ENCODE results near the gene FRMD4B.

- TF ChIP-seq CTCF (IDR thresholded peaks at IDR 0.05) = no peak
- no peak for TF ChIP-seq POLR2A (IDR thresholded peaks at IDR 0.05)
These were observed 173.3 kb downstream of the FRMD4B start for GRCh38 chr3:69212411-69213160.

Data from lower leg skin (tissue), 3 donors.